ENCODE measurements around the gene IGFBP7.

- TF ChIP-seq POLR2A (IDR thresholded peaks at IDR 0.05; ENCODE audit: low read length) = no peak
- no peak for TF ChIP-seq JUNB (IDR thresholded peaks at IDR 0.05)
- TF ChIP-seq REST (IDR thresholded peaks at IDR 0.05) = no peak
- TF ChIP-seq RNF2 (IDR thresholded peaks at IDR 0.05; ENCODE audit: borderline replicate concordance, low read depth) = no peak
- no peak for TF ChIP-seq CTCF (IDR thresholded peaks at IDR 0.05)
- TF ChIP-seq HOXA7 (CRISPR knock-in tag; IDR thresholded peaks at IDR 0.05) = no peak
- no peak for TF ChIP-seq MAX (IDR thresholded peaks at IDR 0.05)
These were observed 38.8 kb upstream of the IGFBP7 start for GRCh38 chr4:57148831-57149505.
